ENCODE measurements around the gene ANKZF1. TPM values are rescaled to one million over a fixed set of nuclear protein-coding genes. Genes with fewer than 3 reads are reported as not detected.

ANKZF1 gene
- total and polyA plus RNA-seq, 2 donors (not counting 1 experiment from before 2014, with no cell fraction given), result 152 to 181 TPM

- Mint-ChIP-seq H3K4me3 (no peak overlapping the region), H3K4me1 (peaks cover 26% of the 10 kb centered on the region)
- intact Hi-C loops (cut with micrococcal nuclease), result no loop called here
Observed at GRCh38 chr2:219223831-219224610, 5.6 kb upstream of the ANKZF1 start.

More at GRCh38 chr2:219223831-219224610, 5.6 kb upstream of the ANKZF1 start:
- H2AFZ ChIP-seq (ENCODE audit: insufficient read depth, low read depth, low read length, poor library complexity, severe bottlenecking), result no peak overlapping the region
- H3K4me1 ChIP-seq (ENCODE audit: control insufficient read depth in 2 of 2, insufficient read depth in 2 of 2, low read length in 2 of 2), result peaks cover 17 to 22% of the 10 kb centered on the region in 2 donors
- DNase-seq (no peak), ATAC-seq (ENCODE audit: low read depth) (no peak)
- ChIA-PET CTCF (interaction anchor here (0.7 to 1.9 kb wide), 2 partner anchors 70 to 71 kb away, joined by 3 to 6 read pairs; no protein-coding TSS in a partner anchor), POLR2A (no interaction called here)
- H3K27ac ChIP-seq (ENCODE audit: low read length in 2 of 2), result no peak overlapping the region
- WGBS (ENCODE audit: insufficient coverage), result 97% methylated on average over 27 of the region's 31 CpGs
- TF ChIP-seq CTCF (IDR thresholded peaks at IDR 0.05) (no peak), EZH2 (IDR thresholded peaks at IDR 0.05; ENCODE audit: borderline replicate concordance, insufficient read depth, low read depth, low read length, poor library complexity, severe bottlenecking) (no peak)
- no peak overlapping the region for H3K9ac ChIP-seq (ENCODE audit: low read length)
- Mint-ChIP-seq H3K27me3 (no peaks in the 10 kb centered on the region), H3K27ac (no peak overlapping the region), H3K9me3 (ENCODE audit: insufficient read depth) (no peaks in the 10 kb centered on the region)
- H3K79me2 ChIP-seq (ENCODE audit: control insufficient read depth, insufficient read depth, low read length), result peaks cover 32% of the 10 kb centered on the region
- H3K4me2 ChIP-seq (replicated peaks; ENCODE audit: low read depth, low read length, poor library complexity, severe bottlenecking), result no peak overlapping the region
- H3K27me3 ChIP-seq (replicated peaks in 1 of 4; ENCODE audit: control extremely low read depth in 1 of 4, control insufficient read depth in 3 of 4, insufficient read depth in 4 of 4, low read length in 3 of 4), result no peaks in the 10 kb centered on the region
- no peak overlapping the region for H3K4me3 ChIP-seq (ENCODE audit: control extremely low read depth in 1 of 5, extremely low read depth in 1 of 5, insufficient read depth in 1 of 5, low read depth in 2 of 5, low read length in 4 of 5)
- H3K36me3 ChIP-seq (replicated peaks in 1 of 2; ENCODE audit: control extremely low read depth in 1 of 2, control insufficient read depth in 1 of 2, extremely low read depth in 1 of 2, insufficient read depth in 2 of 2, low read length in 1 of 2), result peaks cover 11 to 63% of the 10 kb centered on the region in 2 experiments
- H4K20me1 ChIP-seq (ENCODE audit: control insufficient read depth, insufficient read depth, low read length, poor library complexity, severe bottlenecking), result peaks cover 84% of the 10 kb centered on the region
- no peaks in the 10 kb centered on the region for H3K9me3 ChIP-seq (ENCODE audit: control extremely low read depth in 1 of 3, control insufficient read depth in 2 of 3, insufficient read depth in 1 of 3, low read length in 2 of 3)

Data from B cell (primary cell).